Ovary (tissue), 3 donors: Measurements from ENCODE around the gene KAT6B.

ENCODE experiments used
- CTCF ChIP-seq, 3 donors: fragments of 450-650 bp in 2 of 3; fragments of 200-600 bp in 1 of 3; IDR thresholded peaks; one replicate each; pipeline versions ENCODE4 v1.5.1 to v1.8.0; 2016 to 2022; ENCODE audit warnings: antibody characterized with exemption in 3 of 3, mild to moderate bottlenecking in 1 of 3
- EP300 ChIP-seq: sonication (generic); formaldehyde crosslinking; IDR thresholded peaks from one replicate; pipeline ENCODE4 v1.6.1; 2017; ENCODE audit warnings: antibody characterized with exemption
- POLR2A ChIP-seq: fragments of 450-650 bp; IDR thresholded peaks from one replicate; pipeline ENCODE4 v1.6.1; 2017; ENCODE audit warnings: antibody characterized with exemption, mild to moderate bottlenecking, moderate library complexity
- donor health status: DM: no; HTN: no; CAD: no.

DNA sequence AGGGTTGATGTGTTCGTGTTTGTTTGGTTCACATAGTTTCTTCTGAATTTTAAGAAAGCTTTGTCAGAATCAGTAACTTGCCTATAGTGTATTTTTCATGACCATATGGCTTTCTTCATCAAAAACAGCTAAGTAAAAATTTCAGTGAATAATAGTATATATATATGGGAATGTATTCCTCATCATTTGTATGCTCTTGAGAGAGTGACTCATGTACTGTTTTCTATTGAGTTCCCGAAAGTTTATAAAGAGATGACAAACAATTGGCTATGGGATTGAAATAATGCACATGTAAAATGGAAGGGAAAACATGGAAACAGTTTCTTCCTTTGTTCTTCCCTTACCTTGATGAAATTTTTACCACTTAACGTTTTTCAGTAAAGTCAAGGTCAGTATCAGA, 56.4 kb downstream of the KAT6B start:
- TF ChIP-seq CTCF (IDR thresholded peaks at IDR 0.05) (no peak), EP300 (no peak), POLR2A (no peak)
